ENCODE data around the gene CST7. TPM values are rescaled to one million over a fixed set of nuclear protein-coding genes. Genes with fewer than 3 reads are reported as not detected.

The CST7 gene
- total and polyA plus RNA-seq, 2 donors (not counting 3 experiments of a cell fraction or from before 2014, with no cell fraction given): not detected

- intact Hi-C loops (cut with micrococcal nuclease): no loop called here
- no peak for DNase-seq (ENCODE audit: low read depth, low spot score)
- Histone ChIP-seq H3K27me3 (ENCODE audit: control insufficient read depth in 2 of 2, insufficient read depth in 2 of 2, low read length in 2 of 2) (no peaks in the 10 kb centered on the region), H3K36me3 (ENCODE audit: control insufficient read depth in 2 of 2, extremely low read depth in 1 of 2, insufficient read depth in 2 of 2, low read length in 2 of 2) (peaks cover 2 to 15% of the 10 kb centered on the region in 2 experiments), H3K9me1 (replicated peaks; ENCODE audit: control insufficient read depth, extremely low read depth, insufficient read depth, low read length) (no peaks in the 10 kb centered on the region), H3K4me2 (ENCODE audit: insufficient read depth, low read length) (no peak overlapping the region), H3K27ac (ENCODE audit: insufficient read depth, low read depth, low read length) (no peak overlapping the region), H3K4me3 (replicated peaks in 1 of 3; ENCODE audit: insufficient read depth in 1 of 3, low read depth in 1 of 3, low read length in 3 of 3) (no peak overlapping the region), H3K4me1 (ENCODE audit: control insufficient read depth, extremely low read depth, insufficient read depth, low read length) (no peaks in the 10 kb centered on the region), H3K9ac (replicated peaks; ENCODE audit: extremely low read depth, insufficient read depth, low read length) (no peak overlapping the region), H4K20me1 (replicated peaks; ENCODE audit: control insufficient read depth, extremely low read depth, insufficient read depth, low read length) (no peaks in the 10 kb centered on the region), H3K9me3 (replicated peaks; ENCODE audit: control insufficient read depth, insufficient read depth, low read length) (no peaks in the 10 kb centered on the region), H3K79me2 (ENCODE audit: control insufficient read depth, insufficient read depth, low read length) (no peaks in the 10 kb centered on the region), H2AFZ (ENCODE audit: low read depth, low read length) (no peak overlapping the region)
- dilution Hi-C loops (cut with MboI; ENCODE audit: extremely low pct_ligation_motif_present, low sequenced_read_pairs): no loop called here
- FAIRE-seq: no peak
- CTCF ChIA-PET: interaction anchor here (0.7 kb wide), 1 partner anchor 205 kb away, joined by 3 read pairs; no protein-coding TSS in a partner anchor
- POLR2A ChIA-PET: no interaction called here
- BruUV-seq (replicated peaks): no TSS peak
- TF ChIP-seq MYC (IDR thresholded peaks at IDR 0.05; ENCODE audit: low read depth, low read length): no peak
- no peak for TF ChIP-seq POLR2A (IDR thresholded peaks at IDR 0.05; ENCODE audit: low read depth, low read length)
- TF ChIP-seq JUN (IDR thresholded peaks at IDR 0.05; ENCODE audit: borderline replicate concordance, insufficient read depth, insufficient read length, low read depth): no peak
- TF ChIP-seq GATA2 (IDR thresholded peaks at IDR 0.05; ENCODE audit: insufficient read depth, insufficient read length, low read depth, low read length): no peak
- no peak for TF ChIP-seq CTCF (IDR thresholded peaks at IDR 0.05; ENCODE audit: extremely low read depth in 1 of 2, insufficient read depth in 1 of 2, low read depth in 1 of 2, low read length in 2 of 2)
- no peak for TF ChIP-seq FOS (IDR thresholded peaks at IDR 0.05; ENCODE audit: borderline replicate concordance, insufficient read depth, low read length)
- TF ChIP-seq EZH2 (IDR thresholded peaks at IDR 0.05; ENCODE audit: borderline replicate concordance, low read depth, low read length, severe bottlenecking): no peak
- TF ChIP-seq MAX (IDR thresholded peaks at IDR 0.05; ENCODE audit: insufficient read depth, insufficient read length): no peak
- no peak for TF ChIP-seq POLR2AphosphoS5 (IDR thresholded peaks at IDR 0.05; ENCODE audit: insufficient read depth, low read depth, low read length)
Observed at GRCh38 chr20:24960861-24961260, 11.8 kb downstream of the CST7 start.

All from endothelial cell of umbilical vein (primary cell).